Skeletal muscle tissue (tissue), 4 donors: ENCODE measurements around the gene KLHL21. TPM values are rescaled to one million over a fixed set of nuclear protein-coding genes. Genes with fewer than 3 reads are reported as not detected.

Source experiments
- H3K27ac ChIP-seq: one replicate; pipeline ENCODE4 v1.7.0; 2013; ENCODE audit warnings: mild to moderate bottlenecking, low read depth, low read length, inconsistent platforms
- H3K27me3 ChIP-seq, 3 donors: one replicate each; pipeline ENCODE4 v1.7.0; 2013; ENCODE audit warnings: low read length in 3 of 3; ENCODE audit not compliant: control insufficient read depth in 3 of 3, insufficient read depth in 3 of 3
- H3K36me3 ChIP-seq, 3 donors: one replicate each; pipeline ENCODE4 v1.7.0; 2013; ENCODE audit warnings: low read length in 3 of 3; ENCODE audit not compliant: control insufficient read depth in 3 of 3, insufficient read depth in 3 of 3
- H3K4me1 ChIP-seq, 3 donors: one replicate each; pipeline ENCODE4 v1.7.0; 2013; ENCODE audit warnings: low read length in 3 of 3, mild to moderate bottlenecking in 3 of 3; ENCODE audit not compliant: control insufficient read depth in 3 of 3, insufficient read depth in 3 of 3
- H3K4me3 ChIP-seq, 3 donors: one replicate each; pipeline ENCODE4 v1.7.0; 2013; ENCODE audit warnings: low read length in 3 of 3
- H3K9ac ChIP-seq, 3 donors: one replicate each; pipeline ENCODE4 v1.7.0; 2013; ENCODE audit warnings: low read length in 3 of 3, mild to moderate bottlenecking in 3 of 3, moderate library complexity in 2 of 3, low read depth in 1 of 3
- H3K9me3 ChIP-seq, 3 donors: one replicate each; pipeline ENCODE4 v1.7.0; 2013; ENCODE audit warnings: low read length in 3 of 3; ENCODE audit not compliant: control insufficient read depth in 3 of 3
- total RNA-seq: library from RNA; depleted of rRNA; stranded (reverse); fragments of >200 nt; gene quantifications from one replicate; pipeline ENCODE4 v1.2.3, GENCODE V29; 2014
- donor health status: Osteomylitis.

KLHL21 gene
- total RNA-seq, 1 donor from 2014 or later: 27.1 TPM

GRCh38 chr1:6578624-6579373 is 23.9 kb downstream of the KLHL21 start:
- Histone ChIP-seq H3K9ac (peak overlapping the region; percentile 69 to 88 (median 88)), H3K27me3 (peaks cover 0 to 4% (median 0%) of the 10 kb centered on the region in 3 donors), H3K36me3 (peaks cover 0 to 3% (median 0%) of the 10 kb centered on the region in 3 donors), H3K27ac (peak overlapping the region; percentile 97), H3K4me1 (peaks cover 24 to 36% (median 31%) of the 10 kb centered on the region in 3 donors), H3K9me3 (no peaks in the 10 kb centered on the region), H3K4me3 (peak overlapping the region; percentile 73 to 88 (median 86))

DNA sequence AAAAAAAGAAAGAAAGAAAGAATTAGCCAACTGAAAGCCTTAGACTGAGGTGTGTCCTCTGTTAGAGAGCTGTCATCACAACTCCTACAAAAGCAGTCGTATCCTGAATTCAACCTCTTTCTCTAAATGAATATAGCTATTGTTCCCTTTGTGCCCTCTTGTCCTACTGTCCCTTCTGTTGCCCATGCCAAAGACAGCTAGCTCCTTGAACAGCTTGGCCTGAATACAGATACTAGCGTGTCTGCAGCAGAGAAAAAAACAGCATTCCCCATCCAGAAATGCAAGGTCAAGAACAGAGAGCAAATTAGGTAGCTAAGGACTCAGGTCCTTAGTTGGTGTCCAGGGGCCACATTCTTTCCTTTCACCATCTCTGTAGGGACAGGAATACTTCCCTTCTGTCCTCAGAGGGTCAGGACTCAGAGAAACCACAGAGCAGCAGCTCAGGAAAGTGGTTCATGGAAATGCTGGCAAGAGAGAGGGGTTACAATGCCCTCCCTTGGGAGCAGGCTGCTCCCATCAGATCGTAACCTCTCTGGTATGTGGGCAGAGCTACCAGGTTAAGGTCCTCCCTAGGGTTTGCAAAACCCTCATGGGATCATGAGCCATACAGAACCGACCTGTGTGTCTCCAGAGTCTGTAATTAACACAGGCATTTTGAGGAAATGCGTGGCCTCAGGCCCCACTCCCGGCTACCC is 24.7 kb downstream of the KLHL21 start:
- H3K9ac ChIP-seq: no peak overlapping the region
- peaks cover 0 to 4% (median 0%) of the 10 kb centered on the region in 3 donors for H3K27me3 ChIP-seq
- H3K4me3 ChIP-seq: no peak overlapping the region
- peaks cover 0 to 3% (median 0%) of the 10 kb centered on the region in 3 donors for H3K36me3 ChIP-seq
- peaks cover 24 to 36% (median 31%) of the 10 kb centered on the region in 3 donors for H3K4me1 ChIP-seq
- H3K9me3 ChIP-seq: no peaks in the 10 kb centered on the region
- H3K27ac ChIP-seq: no peak overlapping the region

DNA sequence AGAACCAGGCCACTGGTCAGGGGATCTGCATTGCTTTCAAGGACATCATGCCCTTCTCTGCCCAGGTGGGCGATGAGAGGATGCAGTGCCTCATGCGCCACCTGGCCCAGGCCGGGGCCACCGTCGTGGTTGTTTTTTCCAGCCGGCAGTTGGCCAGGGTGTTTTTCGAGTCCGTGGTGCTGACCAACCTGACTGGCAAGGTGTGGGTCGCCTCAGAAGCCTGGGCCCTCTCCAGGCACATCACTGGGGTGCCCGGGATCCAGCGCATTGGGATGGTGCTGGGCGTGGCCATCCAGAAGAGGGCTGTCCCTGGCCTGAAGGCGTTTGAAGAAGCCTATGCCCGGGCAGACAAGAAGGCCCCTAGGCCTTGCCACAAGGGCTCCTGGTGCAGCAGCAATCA is 27.9 kb downstream of the KLHL21 start:
- H3K27ac ChIP-seq: no peak overlapping the region
- H3K4me1 ChIP-seq: peaks cover 7 to 9% (median 8%) of the 10 kb centered on the region in 3 donors
- no peaks in the 10 kb centered on the region for H3K36me3 ChIP-seq
- no peak overlapping the region for H3K9ac ChIP-seq
- no peak overlapping the region for H3K4me3 ChIP-seq
- H3K9me3 ChIP-seq: no peaks in the 10 kb centered on the region
- H3K27me3 ChIP-seq: peaks cover 0 to 4% (median 0%) of the 10 kb centered on the region in 3 donors

DNA sequence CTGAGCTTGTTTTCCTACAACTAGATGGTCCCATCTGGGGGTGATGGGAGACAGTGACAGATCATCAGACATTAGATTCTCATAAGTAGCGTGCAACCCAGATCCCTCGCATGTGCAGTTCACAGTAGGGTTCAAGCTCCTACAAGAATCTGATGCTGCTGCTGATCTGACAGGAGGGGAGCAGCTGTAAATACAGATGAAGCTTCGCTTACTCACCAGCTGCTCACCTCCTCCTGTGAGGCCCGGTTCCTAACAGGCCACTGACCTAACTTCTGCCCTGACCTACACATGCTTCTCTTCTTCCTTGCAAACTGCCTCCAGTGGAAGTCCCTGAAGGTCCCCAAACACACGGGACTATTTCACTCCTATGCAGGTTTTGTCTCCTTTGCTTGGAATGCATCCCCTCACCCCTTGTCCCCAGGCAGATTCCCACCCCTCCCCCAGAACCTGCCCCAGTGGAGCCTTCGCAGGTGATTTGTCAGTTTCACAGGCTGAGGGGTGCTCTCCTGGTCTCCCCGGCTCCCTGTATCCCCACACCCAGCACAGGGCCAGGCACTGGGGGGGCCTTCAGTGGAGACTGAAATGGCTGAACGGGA is 28.5 kb downstream of the KLHL21 start:
- Histone ChIP-seq H3K4me1 (peaks cover 2 to 3% (median 3%) of the 10 kb centered on the region in 3 donors), H3K9me3 (no peaks in the 10 kb centered on the region), H3K27ac (no peak overlapping the region), H3K36me3 (no peaks in the 10 kb centered on the region), H3K27me3 (peaks cover 0 to 4% (median 0%) of the 10 kb centered on the region in 3 donors), H3K9ac (no peak overlapping the region), H3K4me3 (no peak overlapping the region)

DNA sequence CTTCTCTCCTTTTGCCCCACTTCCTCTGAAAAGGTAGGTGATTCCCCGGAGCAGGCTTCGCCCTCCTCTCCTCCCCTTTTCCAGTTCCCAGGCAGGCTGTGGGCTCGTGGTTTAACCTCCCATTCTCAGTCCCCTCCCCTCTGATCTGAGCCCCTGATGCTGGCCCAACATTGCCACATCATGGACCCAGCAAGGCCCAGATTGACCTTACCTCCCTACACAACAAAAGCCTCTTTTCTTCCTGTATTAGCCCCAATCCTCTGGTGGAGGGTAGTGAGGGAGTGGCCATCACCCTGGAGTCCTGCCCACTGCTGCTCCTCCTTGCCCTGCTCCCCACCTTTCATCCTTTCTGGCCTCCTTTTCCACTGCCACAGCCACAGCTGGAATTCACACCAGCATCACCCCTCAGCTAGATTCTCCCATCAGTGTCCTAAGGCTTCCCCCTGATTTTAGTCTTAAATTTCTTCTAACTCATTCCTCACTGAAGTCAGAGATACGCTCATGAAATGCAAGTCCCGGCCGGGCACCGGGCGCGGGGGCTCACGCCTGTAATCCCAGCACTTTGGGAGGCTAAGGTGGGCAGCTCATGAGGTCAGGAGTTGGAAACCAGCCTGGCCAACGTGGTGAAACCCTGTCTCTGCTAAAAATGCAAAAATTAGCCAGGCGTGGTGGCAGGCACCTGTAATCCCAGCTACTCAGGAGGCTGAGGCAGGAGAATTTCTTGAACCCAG is 29.9 kb downstream of the KLHL21 start:
- H3K4me3 ChIP-seq: no peak overlapping the region
- no peaks in the 10 kb centered on the region for H3K4me1 ChIP-seq
- H3K36me3 ChIP-seq: no peaks in the 10 kb centered on the region
- H3K27ac ChIP-seq: no peak overlapping the region
- no peak overlapping the region for H3K9ac ChIP-seq
- peaks cover 0 to 4% (median 0%) of the 10 kb centered on the region in 3 donors for H3K27me3 ChIP-seq
- H3K9me3 ChIP-seq: no peaks in the 10 kb centered on the region

- H3K4me1 ChIP-seq: no peaks in the 10 kb centered on the region
- no peaks in the 10 kb centered on the region for H3K9me3 ChIP-seq
- no peak overlapping the region for H3K27ac ChIP-seq
- H3K36me3 ChIP-seq: no peaks in the 10 kb centered on the region
- no peak overlapping the region for H3K9ac ChIP-seq
- no peak overlapping the region for H3K4me3 ChIP-seq
- H3K27me3 ChIP-seq: peaks cover 0 to 4% (median 0%) of the 10 kb centered on the region in 3 donors
These were observed 31.7 kb downstream of the KLHL21 start for GRCh38 chr1:6570987-6571386.

- H3K36me3 ChIP-seq: no peaks in the 10 kb centered on the region
- no peaks in the 10 kb centered on the region for H3K9me3 ChIP-seq
- H3K4me3 ChIP-seq: no peak overlapping the region
- no peak overlapping the region for H3K9ac ChIP-seq
- peaks cover 0 to 4% (median 0%) of the 10 kb centered on the region in 3 donors for H3K27me3 ChIP-seq
- no peaks in the 10 kb centered on the region for H3K4me1 ChIP-seq
- no peak overlapping the region for H3K27ac ChIP-seq
These were observed 32.6 kb downstream of the KLHL21 start for GRCh38 chr1:6570100-6570499.

DNA sequence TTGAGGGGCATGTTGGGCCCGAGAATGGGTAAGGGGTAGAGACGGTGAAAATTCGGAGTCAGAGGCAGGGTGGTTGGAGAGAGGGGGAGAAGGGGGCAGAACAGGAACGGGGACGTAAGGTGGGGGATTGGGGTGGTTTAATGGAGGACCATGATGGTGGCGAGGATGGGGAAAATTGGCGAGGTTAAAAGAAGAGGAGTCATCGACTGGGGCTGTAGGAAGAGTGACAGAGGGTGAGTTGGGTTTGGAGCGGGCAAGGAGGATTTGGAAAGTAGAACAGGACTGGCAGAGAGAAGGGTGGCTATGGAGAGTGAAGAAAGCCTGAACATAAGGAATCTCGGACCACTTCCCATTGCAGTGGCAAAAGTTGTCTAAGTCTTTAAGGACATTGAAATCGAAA is 33.6 kb downstream of the KLHL21 start:
- Histone ChIP-seq H3K27ac (no peak overlapping the region), H3K36me3 (no peaks in the 10 kb centered on the region), H3K9ac (no peak overlapping the region), H3K4me3 (no peak overlapping the region), H3K27me3 (no peaks in the 10 kb centered on the region), H3K4me1 (no peaks in the 10 kb centered on the region), H3K9me3 (no peaks in the 10 kb centered on the region)

DNA sequence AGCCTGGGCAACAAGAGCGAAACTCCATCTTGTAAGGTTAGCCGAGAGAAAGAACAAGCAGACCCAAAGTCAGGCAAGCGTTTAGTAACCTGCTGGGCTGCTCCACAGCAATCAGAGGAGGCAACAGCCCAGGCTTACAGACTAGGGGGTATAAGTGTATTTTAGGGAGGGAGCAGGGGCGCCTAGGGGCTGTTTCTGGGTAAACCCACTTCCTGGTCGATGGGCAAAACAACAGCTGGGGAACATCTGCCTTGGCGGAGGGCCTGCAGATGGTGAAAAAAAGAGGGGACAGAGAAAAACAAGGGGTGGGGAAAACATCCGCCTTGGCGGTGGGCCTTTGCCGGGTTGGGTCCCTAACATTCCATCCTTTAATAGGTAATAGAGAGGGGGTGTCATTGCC is 42.4 kb downstream of the KLHL21 start:
- no peaks in the 10 kb centered on the region for H3K9me3 ChIP-seq
- H3K4me3 ChIP-seq: no peak overlapping the region
- H3K27ac ChIP-seq: no peak overlapping the region
- H3K27me3 ChIP-seq: no peaks in the 10 kb centered on the region
- no peak overlapping the region for H3K9ac ChIP-seq
- no peaks in the 10 kb centered on the region for H3K36me3 ChIP-seq
- H3K4me1 ChIP-seq: peaks cover 0 to 3% (median 2%) of the 10 kb centered on the region in 3 donors
